Measurements from ENCODE around the gene NPAS4. TPM values are rescaled to one million over a fixed set of nuclear protein-coding genes. Genes with fewer than 3 reads are reported as not detected.

NPAS4 gene
- total and polyA plus RNA-seq, 2 of the 13 experiments (the other 11 are each of a cell fraction or from before 2014, with no cell fraction given), result not detected

- TF ChIP-seq REXO4 (CRISPR knock-in tag; IDR thresholded peaks at IDR 0.05; ENCODE audit: borderline replicate concordance) (no peak), TFAP4 (IDR thresholded peaks at IDR 0.05; ENCODE audit: borderline replicate concordance, low read depth) (peak; percentile 13; the same call in 1 of the 2 replicates), RXRA (CRISPR knock-in tag; IDR thresholded peaks at IDR 0.05) (peak; percentile 68; the same call in 1 of the 2 replicates), ZEB1 (IDR thresholded peaks at IDR 0.05; ENCODE audit: insufficient replicate concordance, low read depth) (peak; percentile 74), ZNF891 (CRISPR knock-in tag; IDR thresholded peaks at IDR 0.05) (peak; percentile 69; the same call in 1 of the 2 replicates), E2F1 (CRISPR knock-in tag; IDR thresholded peaks at IDR 0.05) (peak; percentile 67; the same call in 1 of the 2 replicates), TCF12 (IDR thresholded peaks at IDR 0.05) (no peak), TCF12 (CRISPR knock-in tag; IDR thresholded peaks at IDR 0.05) (no peak), KLF16 (CRISPR knock-in tag; IDR thresholded peaks at IDR 0.05) (peak in 1 of 2 experiments; percentile 49; a peak in 1 of 4 replicates), SMC3 (IDR thresholded peaks at IDR 0.05; ENCODE audit: low read length) (peak; percentile 46; the same call in 1 of the 2 replicates), FOXO1 (CRISPR knock-in tag; IDR thresholded peaks at IDR 0.05) (peak; percentile 10; the same call in 1 of the 2 replicates), ZBTB38 (CRISPR knock-in tag; IDR thresholded peaks at IDR 0.05) (0 out of 2 replicates have a peak, but pooled peaks have one; percentile 35), AGO2 (optimal IDR thresholded peaks at IDR 0.05; ENCODE audit: low read depth, low read length) (peak; percentile 47), ZNF572 (CRISPR knock-in tag; IDR thresholded peaks at IDR 0.05) (no peak), SMAD1 (CRISPR knock-in tag; IDR thresholded peaks at IDR 0.05; ENCODE audit: borderline replicate concordance, low read depth) (0 out of 2 replicates have a peak, but pooled peaks have one; percentile 63), ZNF232 (CRISPR knock-in tag; IDR thresholded peaks at IDR 0.05; ENCODE audit: borderline replicate concordance) (no peak; the same call in 1 of the 2 replicates), LCORL (IDR thresholded peaks at IDR 0.05) (peak; percentile 63; the same call in 1 of the 2 replicates), LCORL (CRISPR knock-in tag; IDR thresholded peaks at IDR 0.05) (peak; percentile 64), ZNF781 (CRISPR knock-in tag; IDR thresholded peaks at IDR 0.05; ENCODE audit: borderline replicate concordance, not compliant biosample characterization) (peak; percentile 68), PRDM15 (CRISPR knock-in tag; IDR thresholded peaks at IDR 0.05) (no peak), ZMYM3 (CRISPR knock-in tag; IDR thresholded peaks at IDR 0.05) (peak; percentile 90), ATF4 (CRISPR knock-in tag; IDR thresholded peaks at IDR 0.05) (no peak)
These were observed 17.9 kb downstream of the NPAS4 start, which contains the start of gene MRPL11 (continued) for GRCh38 chr11:66438504-66439466.

Measured in HepG2 (cell line).